ENCODE results near the gene SPEN. TPM values are rescaled to one million over a fixed set of nuclear protein-coding genes. Genes with fewer than 3 reads are reported as not detected.

Gene SPEN
- total RNA-seq, 2 experiments from 2014 or later: 73.5 to 76.7 TPM

- DNase-seq (no peak), ATAC-seq (ENCODE audit: poor library complexity) (no peak)
- Mint-ChIP-seq H3K9me3 (no peaks in the 10 kb centered on the region), H3K4me1 (ENCODE audit: low read depth) (peaks cover 51% of the 10 kb centered on the region), H3K27me3 (no peaks in the 10 kb centered on the region), H3K36me3 (ENCODE audit: low read depth) (peaks cover 30% of the 10 kb centered on the region), H3K27ac (no peak overlapping the region), H3K4me3 (no peak overlapping the region)
- Histone ChIP-seq H3K27ac (ENCODE audit: low read depth in 1 of 2, low read length in 2 of 2) (no peak overlapping the region), H3K36me3 (ENCODE audit: insufficient read depth, low read length) (peaks cover 3% of the 10 kb centered on the region), H3K4me1 (ENCODE audit: insufficient read depth, low read length) (peaks cover 2% of the 10 kb centered on the region), H3K9me3 (ENCODE audit: control insufficient read depth in 1 of 2, insufficient read depth in 1 of 2, low read length in 2 of 2) (no peaks in the 10 kb centered on the region), H3K4me3 (ENCODE audit: low read length) (no peak overlapping the region), H3K27me3 (ENCODE audit: control insufficient read depth in 1 of 2, insufficient read depth in 2 of 2, low read length in 2 of 2) (no peaks in the 10 kb centered on the region)
- no peak for TF ChIP-seq CTCF (IDR thresholded peaks at IDR 0.05)
- ChIA-PET POLR2A (no interaction called here), CTCF (no interaction called here)
- intact Hi-C loops (cut with DNase I, micrococcal nuclease): no loop called here
Observed at GRCh38 chr1:15899266-15899665, 51.8 kb downstream of the SPEN start.

GRCh38 chr1:15900662-15901279, 53.3 kb downstream of the SPEN start:
- H3K27me3 ChIP-seq (ENCODE audit: control insufficient read depth in 1 of 2, insufficient read depth in 2 of 2, low read length in 2 of 2): no peaks in the 10 kb centered on the region
- intact Hi-C loops (cut with DNase I, micrococcal nuclease): loop anchor here in 1 of 2 experiments (5.0 to 10.0 kb wide), 2 partner anchors 46 to 83 kb away; no protein-coding TSS in a partner anchor
- H3K4me1 ChIP-seq (ENCODE audit: insufficient read depth, low read length): peaks cover 2% of the 10 kb centered on the region
- ChIA-PET CTCF (no interaction called here), POLR2A (no interaction called here)
- no peak overlapping the region for H3K27ac ChIP-seq (ENCODE audit: low read depth in 1 of 2, low read length in 2 of 2)
- H3K27me3 Mint-ChIP-seq: no peaks in the 10 kb centered on the region
- H3K4me3 Mint-ChIP-seq: no peak overlapping the region
- no peak for TF ChIP-seq CTCF (IDR thresholded peaks at IDR 0.05)
- peaks cover 27% of the 10 kb centered on the region for H3K36me3 Mint-ChIP-seq (ENCODE audit: low read depth)
- no peak overlapping the region for H3K27ac Mint-ChIP-seq
- H3K9me3 ChIP-seq (ENCODE audit: control insufficient read depth in 1 of 2, insufficient read depth in 1 of 2, low read length in 2 of 2): no peaks in the 10 kb centered on the region
- H3K9me3 Mint-ChIP-seq: no peaks in the 10 kb centered on the region
- H3K4me3 ChIP-seq (ENCODE audit: low read length): no peak overlapping the region
- no peak for ATAC-seq (ENCODE audit: poor library complexity)
- peaks cover 44% of the 10 kb centered on the region for H3K4me1 Mint-ChIP-seq (ENCODE audit: low read depth)
- no peak for DNase-seq
- H3K36me3 ChIP-seq (ENCODE audit: insufficient read depth, low read length): peaks cover 3% of the 10 kb centered on the region

- CTCF ChIA-PET: no interaction called here
- no peaks in the 10 kb centered on the region for H3K27me3 Mint-ChIP-seq
- H3K27ac Mint-ChIP-seq: peak overlapping the region; percentile 53
- Histone ChIP-seq H3K4me3 (ENCODE audit: low read length) (no peak overlapping the region), H3K27ac (ENCODE audit: low read depth in 1 of 2, low read length in 2 of 2) (no peak overlapping the region), H3K27me3 (ENCODE audit: control insufficient read depth in 1 of 2, insufficient read depth in 2 of 2, low read length in 2 of 2) (no peaks in the 10 kb centered on the region), H3K36me3 (ENCODE audit: insufficient read depth, low read length) (peaks cover under 1% of the 10 kb centered on the region), H3K9me3 (ENCODE audit: control insufficient read depth in 1 of 2, insufficient read depth in 1 of 2, low read length in 2 of 2) (no peaks in the 10 kb centered on the region), H3K4me1 (ENCODE audit: insufficient read depth, low read length) (no peaks in the 10 kb centered on the region)
- H3K4me3 Mint-ChIP-seq: no peak overlapping the region
- intact Hi-C loops (cut with DNase I, micrococcal nuclease): loop anchor here in 1 of 2 experiments (5.0 to 10.0 kb wide), 2 partner anchors 48 to 86 kb away; no protein-coding TSS in a partner anchor
- H3K9me3 Mint-ChIP-seq: no peaks in the 10 kb centered on the region
- H3K4me1 Mint-ChIP-seq (ENCODE audit: low read depth): peaks cover 34% of the 10 kb centered on the region
- POLR2A ChIA-PET: no interaction called here
- no peak for DNase-seq
- peaks cover 28% of the 10 kb centered on the region for H3K36me3 Mint-ChIP-seq (ENCODE audit: low read depth)
- no peak for TF ChIP-seq CTCF (IDR thresholded peaks at IDR 0.05)
- no peak for ATAC-seq (ENCODE audit: poor library complexity)
Observed at GRCh38 chr1:15902882-15903281, 55.4 kb downstream of the SPEN start.
